HepG2 (cell line): ENCODE data around the gene MPPE1. TPM values are rescaled to one million over a fixed set of nuclear protein-coding genes. Genes with fewer than 3 reads are reported as not detected.

Experiments
- ATAC-seq: fragments of 200-7000 bp; cut with Tn5 transposase; 3 replicates; pipeline ENCODE4 v1.9.1; 2020; ENCODE audit warnings: mild to moderate bottlenecking, moderate library complexity
- BruUV-seq: library from RNA; stranded (reverse); fragments of 400-500 nt; replicated peaks from 2 replicates; lab custom pipeline; 2021; lab: Mats Ljungman, UMichigan
- CTCF ChIA-PET: fragments of 300-600 bp; formaldehyde crosslinking; extraction: SDS; loops from one replicate; lab custom pipeline; 2021; ENCODE audit warnings: low total read pairs, inconsistent platforms, low intra/inter-chr PET ratio; lab: Yijun Ruan, JAX
- POLR2A ChIA-PET: fragments of 350-600 bp; sonication (Branson Sonifier 250); formaldehyde crosslinking; loops from one replicate; lab custom pipeline; 2020; ENCODE audit warnings: antibody characterized with exemption, inconsistent platforms; lab: Yijun Ruan, JAX
- DNase-seq: peaks from one replicate; pipeline ENCODE4 v3.0.0-alpha.2; 2015; ENCODE audit warnings: low spot score
- FAIRE-seq: peaks from 3 replicates; lab custom pipeline; 2011; peaks lifted over from hg19 to GRCh38; lab: Jason Lieb, UNC
- H2AFZ ChIP-seq: one replicate; pipeline ENCODE4 v1.6.1; 2011; ENCODE audit warnings: low read length, inconsistent platforms
- H3K27ac ChIP-seq: fragments of 300-600 bp; 3 replicates; pipeline ENCODE4 v1.8.0; 2011; ENCODE audit warnings: mixed run types, mild to moderate bottlenecking, mixed read lengths, low read length, inconsistent platforms; ENCODE audit not compliant: insufficient read depth; ENCODE audit errors: extremely low read length
- H3K27me3 ChIP-seq, 2 experiments: fragments of 200-600 bp in 1 of 2; 2 replicates in 1 of 2; 3 replicates in 1 of 2; pipeline versions ENCODE4 v1.6.0 to v1.8.0; 2011; ENCODE audit warnings: low read length in 2 of 2, mild to moderate bottlenecking in 2 of 2, moderate library complexity in 2 of 2, inconsistent platforms in 1 of 2; ENCODE audit not compliant: insufficient read depth in 2 of 2, control insufficient read depth in 1 of 2
- H3K36me3 ChIP-seq, 2 experiments: fragments of 200-600 bp in 1 of 2; replicated peaks in 1 of 2; 2 replicates in 1 of 2; 3 replicates in 1 of 2; pipeline versions ENCODE4 v1.5.1 to v1.8.0; 2011; ENCODE audit warnings: low read length in 2 of 2, inconsistent platforms in 1 of 2; ENCODE audit not compliant: insufficient read depth in 2 of 2, control insufficient read depth in 1 of 2
- H3K4me1 ChIP-seq: 2 replicates; pipeline ENCODE4 v1.5.1; 2012; ENCODE audit warnings: low read length, inconsistent platforms; ENCODE audit not compliant: insufficient read depth
- H3K4me2 ChIP-seq: 2 replicates; pipeline ENCODE4 v1.6.0; 2011; ENCODE audit warnings: low read depth, low read length, inconsistent platforms
- H3K4me3 ChIP-seq, 3 experiments: fragments of 200-600 bp in 1 of 3; sonication (generic), shearing (Covaris generic) in 1 of 3; replicated peaks in 1 of 3; 2 replicates each; pipeline ENCODE4 v1.5.1; 2011 to 2016; ENCODE audit warnings: low read length in 3 of 3, inconsistent platforms in 2 of 3, low read depth in 2 of 3, mild to moderate bottlenecking in 2 of 3, control low read depth in 1 of 3, mixed read lengths in 1 of 3; ENCODE audit not compliant: insufficient read depth in 1 of 3
- H3K79me2 ChIP-seq: one replicate; pipeline ENCODE4 v1.6.1; 2011; ENCODE audit warnings: low read length, inconsistent platforms; ENCODE audit not compliant: insufficient read depth
- H3K9ac ChIP-seq: 2 replicates; pipeline ENCODE4 v1.6.0; 2011; ENCODE audit warnings: mild to moderate bottlenecking, low read depth, low read length, inconsistent platforms; ENCODE audit not compliant: insufficient read depth
- H3K9me3 ChIP-seq: 2 replicates; pipeline ENCODE4 v1.5.1; 2012; ENCODE audit warnings: mild to moderate bottlenecking, low read length
- H4K20me1 ChIP-seq: 2 replicates; pipeline ENCODE4 v1.6.0; 2011; ENCODE audit warnings: inconsistent platforms, mild to moderate bottlenecking, low read length, moderate library complexity; ENCODE audit not compliant: insufficient read depth
- AKAP8 ChIP-seq: sonication (generic); formaldehyde crosslinking; IDR thresholded peaks from 2 replicates; pipeline ENCODE4 v1.5.1; 2020; ENCODE audit warnings: mild to moderate bottlenecking, missing genetic modification reagents
- CEBPG ChIP-seq: IDR thresholded peaks from 2 replicates; pipeline ENCODE4 v1.6.1; 2016
- HCFC1 ChIP-seq: fragments of 150-350 bp; IDR thresholded peaks from 2 replicates; pipeline ENCODE4 v1.6.1; 2014; ENCODE audit warnings: low read depth, low read length
- NCOA2 ChIP-seq: sonication (generic); formaldehyde crosslinking; IDR thresholded peaks from 2 replicates; pipeline ENCODE4 v1.8.0; 2022; ENCODE audit warnings: inconsistent platforms
- NFE2L1 ChIP-seq: sonication (generic); formaldehyde crosslinking; IDR thresholded peaks from 2 replicates; pipeline ENCODE4 v1.4.0; 2020; ENCODE audit warnings: missing genetic modification reagents, mild to moderate bottlenecking, borderline replicate concordance
- SMAD9 ChIP-seq: sonication (generic); formaldehyde crosslinking; IDR thresholded peaks from 2 replicates; pipeline ENCODE4 v1.5.1; 2020; ENCODE audit warnings: mild to moderate bottlenecking, missing genetic modification reagents
- SP140L ChIP-seq: sonication (generic); formaldehyde crosslinking; IDR thresholded peaks from 2 replicates; pipeline ENCODE4 v1.4.0; 2020; ENCODE audit warnings: missing genetic modification reagents, borderline replicate concordance
- SRY ChIP-seq: sonication (generic); formaldehyde crosslinking; IDR thresholded peaks from 2 replicates; pipeline ENCODE4 v1.8.0; 2022; ENCODE audit warnings: mild to moderate bottlenecking, missing genetic modification reagents
- ZKSCAN1 ChIP-seq: fragments of 150-350 bp; IDR thresholded peaks from 2 replicates; pipeline ENCODE4 v1.6.1; 2014; ENCODE audit warnings: low read length
- ZMYM3 ChIP-seq: sonication (generic); formaldehyde crosslinking; IDR thresholded peaks from 2 replicates; pipeline ENCODE4 v1.5.1; 2020; ENCODE audit warnings: mild to moderate bottlenecking, missing genetic modification reagents
- ZSCAN12 ChIP-seq: sonication (generic); formaldehyde crosslinking; IDR thresholded peaks from 2 replicates; pipeline ENCODE4 v1.9.0; 2021; ENCODE audit warnings: mild to moderate bottlenecking, missing genetic modification reagents
- WGBS: methylation state at CpG from one replicate; pipeline ENCODE4 v1.1.6; 2017; ENCODE audit warnings: low lambda C conversion rate; 5-methylcytosine and 5-hydroxymethylcytosine counted together
- in situ Hi-C: cut with HindIII; loops from 2 replicates; pipeline ENCODE4 v1.10.0; 2017; ENCODE audit warnings: low pct_unique_long_range_greater_than_20kb; ENCODE audit not compliant: extremely low pct_ligation_motif_present
- intact Hi-C: fragments of 100-400 bp; cut with micrococcal nuclease; formaldehyde crosslinking; loops from one replicate; pipeline ENCODE4 v1.10.0; 2022; ENCODE audit not compliant: unreplicated experiment
- polyA plus RNA-seq, 8 experiments: library from polyadenylated mRNA; depleted of rRNA in 3 of 8; stranded (reverse) in 7 of 8; unstranded in 1 of 8; fragments of >200 nt; fragmentation: Illumina TruSeq in 4 of 8; extraction: Trizol in 4 of 8; gene quantifications; 2 replicates each; pipeline versions ENCODE4 v1.2.1 to v1.2.3, GENCODE V29; 2011 to 2016; ENCODE audit warnings: low read depth in 4 of 8, missing spikeins in 1 of 8, mixed read lengths in 1 of 8; ENCODE audit not compliant: insufficient read depth in 1 of 8
- total RNA-seq, 5 experiments: library from RNA; depleted of rRNA; stranded (reverse); fragments of >200 nt; fragmentation: Illumina TruSeq; extraction: Trizol; gene quantifications; 2 replicates each; pipeline ENCODE4 v1.2.3, GENCODE V29; 2016; ENCODE audit warnings: low read depth in 1 of 5
- TF ChIP-seq, protein P1 (sequence below): sonication (generic); formaldehyde crosslinking; IDR thresholded peaks from 2 replicates; pipeline ENCODE4 v1.4.0; 2020; ENCODE audit warnings: mild to moderate bottlenecking, missing genetic modification reagents
- TF ChIP-seq, protein P2 (sequence below): IDR thresholded peaks from 2 replicates; pipeline ENCODE4 v1.6.1; 2016; ENCODE audit warnings: low read depth, control low read depth

MPPE1 gene
- total and polyA plus RNA-seq, 2 of the 13 experiments (the other 11 are each of a cell fraction or from before 2014, with no cell fraction given) = 9.6 to 11.9 TPM

DNA sequence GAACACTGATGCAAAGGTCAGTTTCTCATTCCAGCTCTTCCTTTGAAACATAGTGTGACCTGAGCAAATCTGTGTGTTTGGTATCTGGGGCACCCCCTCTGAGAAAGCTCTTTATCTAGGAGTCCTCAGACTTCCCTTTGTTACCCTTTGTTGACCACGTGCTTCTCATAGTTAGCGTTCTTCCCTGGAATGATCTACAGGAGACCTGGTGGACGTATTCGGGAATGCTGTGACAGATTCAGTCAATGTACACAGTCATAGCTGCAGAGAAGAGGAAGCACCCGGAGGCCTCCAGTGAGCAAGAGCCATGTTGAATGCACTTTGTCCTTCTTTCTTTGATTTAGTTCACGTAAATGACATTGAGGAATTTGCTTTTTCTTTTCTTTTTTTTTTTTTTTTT, 67.6 kb downstream of the MPPE1 start (continued):
- 0 out of 2 replicates have a peak, but pooled peaks have one; percentile 42 for TF ChIP-seq AKAP8 (CRISPR knock-in tag)
- no peak for TF ChIP-seq SP140L (CRISPR knock-in tag)
- no peak for TF ChIP-seq ZMYM3 (CRISPR knock-in tag)
- peak; percentile 29; the same call in 1 of the 2 replicates for TF ChIP-seq NCOA2

DNA sequence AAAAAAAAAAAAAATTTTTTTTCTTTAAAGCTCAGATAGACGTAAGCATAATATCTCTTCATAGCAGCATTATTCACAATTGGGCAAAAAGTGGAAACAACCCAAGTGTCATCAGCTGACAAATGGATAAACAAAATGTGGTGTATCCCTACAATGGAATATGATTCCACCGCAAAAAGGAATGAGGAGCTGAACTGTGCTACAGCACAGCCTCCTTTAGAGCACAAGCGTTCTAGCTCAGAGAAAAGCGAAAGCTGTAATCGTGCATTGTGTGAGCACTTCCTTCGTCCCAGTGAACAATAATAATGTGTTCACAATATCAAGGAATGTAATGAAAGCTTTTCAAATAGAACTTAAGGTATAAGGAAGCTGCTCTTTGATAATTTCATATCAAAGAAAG, 68.6 kb downstream of the MPPE1 start:
- Histone ChIP-seq H3K4me3 (no peak overlapping the region), H3K9ac (no peak overlapping the region), H3K4me1 (peaks cover 22% of the 10 kb centered on the region), H2AFZ (no peak overlapping the region), H3K4me2 (no peak overlapping the region), H3K79me2 (no peaks in the 10 kb centered on the region), H3K9me3 (no peaks in the 10 kb centered on the region), H3K27me3 (no peaks in the 10 kb centered on the region), H4K20me1 (no peaks in the 10 kb centered on the region), H3K27ac (no peak overlapping the region), H3K36me3 (no peaks in the 10 kb centered on the region)
- FAIRE-seq (no peak), ATAC-seq (no peak), DNase-seq (no peak)
- intact Hi-C loops (no loop called here), in situ Hi-C loops (no loop called here)
- BruUV-seq = no TSS peak
- ChIA-PET CTCF (no interaction called here), POLR2A (interaction anchor here (1.1 to 2.7 kb wide), 5 partner anchors 11 to 141 kb away, joined by 3 to 16 read pairs (median 7); partner anchors contain the start of genes CHMP1B and IMPA2)
- TF ChIP-seq ZKSCAN1 (no peak), CEBPG (no peak), HCFC1 (no peak), ZSCAN12 (CRISPR knock-in tag) (no peak), SMAD9 (CRISPR knock-in tag) (no peak), NFE2L1 (CRISPR knock-in tag) (no peak), SRY (CRISPR knock-in tag) (no peak)
- TF ChIP-seq, protein P1, sequence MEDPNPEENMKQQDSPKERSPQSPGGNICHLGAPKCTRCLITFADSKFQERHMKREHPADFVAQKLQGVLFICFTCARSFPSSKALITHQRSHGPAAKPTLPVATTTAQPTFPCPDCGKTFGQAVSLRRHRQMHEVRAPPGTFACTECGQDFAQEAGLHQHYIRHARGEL (CRISPR knock-in tag) = no peak
- TF ChIP-seq, protein P2, sequence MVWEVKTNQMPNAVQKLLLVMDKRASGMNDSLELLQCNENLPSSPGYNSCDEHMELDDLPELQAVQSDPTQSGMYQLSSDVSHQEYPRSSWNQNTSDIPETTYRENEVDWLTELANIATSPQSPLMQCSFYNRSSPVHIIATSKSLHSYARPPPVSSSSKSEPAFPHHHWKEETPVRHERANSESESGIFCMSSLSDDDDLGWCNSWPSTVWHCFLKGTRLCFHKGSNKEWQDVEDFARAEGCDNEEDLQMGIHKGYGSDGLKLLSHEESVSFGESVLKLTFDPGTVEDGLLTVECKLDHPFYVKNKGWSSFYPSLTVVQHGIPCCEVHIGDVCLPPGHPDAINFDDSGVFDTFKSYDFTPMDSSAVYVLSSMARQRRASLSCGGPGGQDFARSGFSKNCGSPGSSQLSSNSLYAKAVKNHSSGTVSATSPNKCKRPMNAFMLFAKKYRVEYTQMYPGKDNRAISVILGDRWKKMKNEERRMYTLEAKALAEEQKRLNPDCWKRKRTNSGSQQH (CRISPR knock-in tag) = no peak
- WGBS = 88% methylated on average over 6 of the region's 6 CpGs
